Hematopoietic multipotent progenitor cell treated with erythropoietin and hydrocortisone succinate and interleukin-3 and kit ligand, for 4 days (in vitro differentiated cells): ENCODE data around the gene CTSA.
"Not testable (repeated sequence)": the region's sequence is repeated elsewhere in the genome, so short reads cannot be mapped to it uniquely, and the experiment has no call there.

ENCODE experiments used
- DNase-seq: peaks from one replicate; pipeline ENCODE4 v3.0.0-alpha.2; 2015

Gene CTSA

DNA sequence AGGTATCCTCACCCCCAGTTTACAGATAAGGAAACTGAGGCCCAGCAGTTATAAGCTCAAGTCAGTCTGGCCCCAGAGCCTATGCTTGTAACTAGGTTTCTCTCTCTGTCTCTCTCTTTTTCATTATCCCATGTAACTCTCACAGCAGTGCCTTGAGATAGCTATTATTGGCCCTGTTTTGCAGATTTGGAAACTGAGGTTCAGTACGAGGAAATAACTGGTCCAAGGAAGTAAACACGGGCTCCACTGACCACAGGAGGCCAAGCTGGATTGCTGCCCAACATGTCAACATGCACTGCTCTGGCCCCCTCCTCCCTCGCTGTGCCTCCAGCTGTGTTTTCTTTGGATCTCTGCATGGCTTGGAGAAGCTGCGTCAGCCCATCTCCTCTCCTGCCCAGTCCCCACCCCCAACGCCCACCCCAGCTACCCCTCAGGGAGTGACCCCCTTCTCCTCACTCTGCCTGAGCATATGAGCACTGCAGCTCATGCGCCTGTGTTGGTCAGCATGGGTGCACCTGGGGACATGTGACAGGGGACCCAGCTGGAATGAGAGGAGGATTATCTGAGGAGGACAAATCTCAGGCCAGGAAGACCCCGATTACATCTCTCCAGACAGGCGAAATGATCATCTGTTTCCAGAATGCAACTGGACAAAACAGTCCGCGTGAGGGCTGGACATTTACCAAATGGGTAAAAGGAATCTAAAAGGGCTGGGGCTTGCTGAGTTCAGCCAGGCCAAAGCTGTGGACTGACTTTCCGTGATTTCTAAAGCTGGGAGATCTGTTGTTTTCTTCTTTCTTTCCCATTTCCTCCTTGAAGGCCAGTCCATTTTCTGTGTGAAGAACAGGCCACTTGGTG lies 28.6 kb downstream of the CTSA start:
- no peak for DNase-seq

- DNase-seq = no peak
Measured at GRCh38 chr20:45920462-45921336, 29.6 kb downstream of the CTSA start.

DNA sequence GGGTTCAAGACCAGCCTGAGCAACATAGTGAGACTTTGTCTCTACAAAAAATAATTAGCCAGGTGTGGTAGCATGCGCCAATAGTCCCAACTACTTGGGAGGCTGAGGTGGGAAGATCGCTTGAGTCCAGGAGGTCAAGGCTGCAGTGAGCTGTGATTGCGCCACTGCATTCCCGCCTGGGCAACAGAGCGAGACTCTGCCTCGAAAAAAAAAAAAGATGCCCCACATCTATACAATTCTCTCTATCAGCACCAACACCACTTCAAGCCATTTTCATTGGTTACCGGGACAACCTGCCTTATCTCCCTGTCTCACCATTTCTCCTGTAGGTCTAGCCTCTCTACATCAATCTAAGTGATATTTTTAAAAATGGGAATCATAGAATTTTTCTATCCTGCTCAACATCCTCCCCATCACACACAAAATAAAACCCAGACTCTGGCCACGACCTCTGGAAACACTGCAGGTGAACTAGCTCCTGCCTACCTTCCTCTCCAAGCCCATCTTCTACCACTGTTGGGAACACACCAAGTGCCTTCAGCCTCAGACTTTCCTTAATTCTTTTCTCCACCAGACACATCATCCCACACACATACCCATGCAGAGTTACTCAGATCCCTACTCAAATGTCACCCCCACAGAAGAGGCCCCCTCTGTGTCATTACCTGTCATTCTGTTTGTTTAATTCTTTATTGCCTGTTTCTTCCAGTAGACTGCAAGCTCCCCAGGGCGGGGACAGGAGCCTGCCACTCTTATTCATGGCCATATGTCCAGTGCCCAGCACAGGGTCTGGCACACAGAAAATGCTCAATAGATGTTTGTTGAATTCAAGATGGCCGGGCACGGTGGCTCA lies 30.4 kb downstream of the CTSA start:
- no peak for DNase-seq

- DNase-seq = no peak
Measured at GRCh38 chr20:45924391-45925261, 33.5 kb downstream of the CTSA start.

DNA sequence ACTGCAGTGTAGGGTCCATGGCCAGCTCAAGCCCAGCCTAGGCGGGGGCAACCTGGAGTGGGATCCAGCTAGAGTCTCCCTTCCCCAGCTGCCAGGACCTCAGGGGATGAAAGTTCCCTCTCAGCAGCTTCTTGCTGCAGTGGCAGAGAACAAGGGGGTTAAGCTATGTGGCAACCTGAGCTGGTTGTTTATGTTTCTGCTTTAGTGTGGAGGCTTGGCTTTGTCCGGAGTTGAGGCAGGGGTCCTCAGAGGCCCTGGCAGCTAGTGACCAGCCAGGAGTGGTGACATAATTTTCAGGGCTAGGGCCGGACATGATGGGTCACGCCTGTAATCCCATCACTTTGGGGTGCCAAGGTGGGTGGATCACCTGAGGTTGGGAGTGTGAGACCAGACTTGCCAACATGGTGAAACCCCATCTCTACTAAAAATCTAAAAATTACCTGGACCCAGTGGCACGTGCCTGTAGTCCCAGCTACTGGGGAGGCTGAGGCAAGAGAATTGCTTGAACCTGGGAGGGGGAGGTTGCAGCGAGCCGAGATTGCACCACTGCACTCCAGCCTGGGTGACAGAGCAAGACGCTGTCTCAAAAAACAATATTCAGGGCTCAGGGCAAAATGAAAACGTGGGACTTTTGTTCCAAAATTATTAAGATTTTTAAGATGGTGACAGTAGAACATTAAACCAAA lies 34.8 kb downstream of the CTSA start:
- no peak for DNase-seq

DNA sequence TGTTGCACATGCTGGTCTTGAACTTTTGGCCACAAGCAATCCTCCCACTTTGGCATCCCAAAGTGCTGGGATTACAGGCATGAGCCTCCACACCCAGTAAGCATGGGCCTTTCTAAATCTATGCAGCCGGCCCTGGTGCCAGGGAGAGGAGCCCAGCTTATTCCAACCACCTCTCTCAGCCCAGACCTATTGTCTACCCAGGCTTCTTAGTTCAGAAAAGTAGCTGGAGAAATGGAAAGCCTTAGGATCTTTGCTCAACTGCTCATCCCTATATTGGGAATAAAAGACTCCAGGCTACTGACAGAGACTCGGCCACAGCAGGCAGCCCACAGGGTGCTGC lies 35.6 kb downstream of the CTSA start:
- DNase-seq = no peak

DNA sequence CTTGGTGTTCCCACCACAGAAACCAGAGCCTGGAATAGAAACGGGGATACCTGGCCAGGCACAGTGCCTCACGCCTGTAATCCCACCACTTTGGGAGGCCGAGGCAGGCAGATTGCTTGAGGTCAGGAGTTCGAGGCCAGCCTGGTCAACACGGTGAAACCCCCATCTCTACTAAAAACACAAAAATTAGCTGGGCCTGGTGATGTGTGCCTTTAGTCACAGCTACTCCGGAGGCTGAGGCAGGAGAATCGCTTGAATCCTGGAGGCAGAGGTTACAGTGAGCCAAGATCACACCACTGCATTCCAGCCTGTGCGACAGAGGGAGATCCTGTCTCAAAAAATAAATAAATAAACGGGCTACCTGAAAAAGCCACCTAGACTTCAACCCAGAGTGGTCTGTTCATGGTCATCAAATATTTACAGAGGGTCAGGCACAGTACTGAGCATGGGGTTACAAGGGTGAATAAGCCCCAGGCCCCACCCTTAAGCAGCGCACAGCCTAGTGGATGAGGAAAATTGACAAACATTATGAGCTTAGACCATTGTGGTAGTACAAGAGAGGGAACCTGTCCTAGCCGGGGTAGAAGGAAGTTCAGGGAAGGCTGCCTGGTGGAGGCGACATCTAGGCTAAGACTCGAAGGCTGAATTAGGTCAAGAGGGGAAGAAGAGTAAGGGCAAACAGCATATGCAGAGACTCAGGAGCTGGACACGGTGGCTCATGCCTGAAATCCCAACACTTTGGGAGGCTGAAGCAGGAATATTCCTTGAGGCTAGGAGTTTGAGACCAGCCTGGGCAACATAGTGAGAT lies 36.1 kb downstream of the CTSA start:
- DNase-seq = no peak

GRCh38 chr20:45931680-45932079 lies 40.5 kb downstream of the CTSA start:
- DNase-seq = not testable (repeated sequence)

DNA sequence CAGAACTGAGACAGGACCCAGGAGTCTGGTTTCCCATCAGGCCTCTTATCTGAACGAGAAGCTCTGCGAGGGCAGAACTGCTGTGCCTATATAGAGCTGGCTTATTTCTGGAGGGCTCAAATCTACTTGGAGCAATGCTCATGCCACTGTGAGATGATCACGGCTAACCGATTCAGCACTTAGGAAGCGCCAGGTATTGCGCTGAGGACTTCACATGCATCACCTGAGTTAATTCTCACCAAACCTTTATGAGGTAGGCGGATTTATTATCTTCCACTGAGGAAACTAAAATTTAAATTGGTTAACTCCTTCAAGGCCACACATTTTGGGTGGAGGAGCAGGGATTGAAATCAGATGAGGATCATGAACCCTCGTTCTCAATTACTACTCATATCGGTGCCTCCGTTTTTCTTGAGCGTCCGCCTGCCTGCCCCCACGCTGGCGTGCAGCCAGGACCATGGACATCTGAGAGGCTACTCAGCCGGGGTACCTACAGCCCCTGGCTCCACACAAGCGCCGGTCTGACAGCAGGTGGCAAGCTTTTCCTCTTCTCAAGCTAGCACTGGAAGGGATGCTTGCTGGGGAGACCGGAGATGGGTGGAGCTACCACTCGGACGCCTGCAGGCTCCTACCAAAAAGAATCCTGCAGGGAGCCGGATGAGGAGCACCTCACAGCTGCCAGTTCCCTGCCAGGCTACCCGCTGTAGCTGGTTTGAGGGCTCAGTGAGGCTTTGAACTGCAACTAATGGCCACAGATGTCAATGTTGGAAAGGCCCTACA lies 42.3 kb downstream of the CTSA start:
- DNase-seq = peak; percentile 85

DNA sequence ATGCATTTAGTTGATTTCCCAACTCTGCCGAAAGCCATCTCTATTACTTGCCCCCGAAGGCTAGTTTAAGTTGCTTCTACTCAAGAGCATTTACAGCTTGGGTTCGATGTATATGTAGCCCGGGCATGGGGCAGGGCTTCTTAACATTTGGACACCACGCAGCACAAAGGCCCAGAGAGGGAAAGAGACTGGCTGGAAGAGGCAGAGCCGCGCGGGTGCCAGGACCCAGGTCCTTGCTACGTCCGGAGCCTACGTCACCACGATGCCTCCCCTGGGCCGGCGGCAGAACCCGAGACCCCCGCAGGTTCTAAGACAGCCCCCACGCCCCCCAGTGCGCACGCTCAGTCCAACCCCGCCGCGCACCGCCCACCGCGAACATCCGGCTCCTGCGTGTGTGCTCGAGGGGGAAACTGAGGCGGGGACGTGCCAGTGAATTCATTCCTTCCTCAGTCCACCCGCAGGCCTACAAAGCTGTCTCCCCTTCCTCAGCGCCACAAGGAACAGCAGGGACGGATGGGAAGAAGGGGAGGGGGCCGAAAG lies 43.0 kb downstream of the CTSA start:
- peak; percentile 69 for DNase-seq

DNA sequence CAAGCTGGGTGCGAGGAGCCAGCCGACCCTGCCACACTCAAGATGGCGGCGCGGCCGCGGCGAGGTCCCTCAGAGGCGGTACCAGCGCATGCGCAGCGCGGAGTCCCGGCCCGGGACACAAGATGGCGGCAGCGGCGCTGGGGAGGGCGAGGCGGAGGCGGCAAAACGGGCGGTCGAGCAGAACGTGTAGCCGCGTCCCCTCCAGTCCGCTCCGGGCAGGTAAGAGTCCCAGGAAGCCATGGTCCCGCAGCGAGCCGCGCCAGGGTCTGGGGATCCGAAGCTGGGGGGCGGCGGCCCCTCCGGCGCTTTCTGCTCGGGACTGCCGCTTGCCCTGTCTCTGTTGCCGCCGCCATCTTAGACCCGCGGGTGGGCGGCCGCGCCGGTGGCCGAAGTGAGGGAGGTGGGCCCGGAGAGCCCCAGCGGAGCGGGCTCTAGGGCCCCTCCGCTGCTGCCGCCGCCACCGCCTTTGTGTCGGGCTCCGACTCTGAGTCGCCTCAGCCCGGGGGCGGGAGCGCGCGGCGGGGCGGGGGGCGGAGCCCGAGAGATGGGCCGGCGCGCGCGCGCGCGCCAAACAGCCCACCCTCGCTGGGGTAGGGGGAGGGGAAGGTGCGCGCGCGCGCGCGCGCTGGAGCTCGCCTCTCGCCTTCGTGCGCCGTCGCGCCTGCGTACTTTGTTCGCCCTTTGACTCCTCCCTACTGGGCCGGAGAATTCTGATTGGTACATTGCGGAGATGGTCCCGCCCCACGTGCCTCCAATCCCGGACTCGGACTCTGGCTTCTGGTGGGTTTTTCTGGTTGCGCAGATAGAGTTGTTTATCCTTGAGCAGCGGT lies 43.7 kb downstream of the CTSA start, which contains the start of gene PCIF1:
Gene PCIF1 (plus strand): TSS at position 98 of the 830 bp plus-strand sequence. CDS start 4,317 bp downstream, outside the sequence.
- DNase-seq = peak; percentile 99

DNA sequence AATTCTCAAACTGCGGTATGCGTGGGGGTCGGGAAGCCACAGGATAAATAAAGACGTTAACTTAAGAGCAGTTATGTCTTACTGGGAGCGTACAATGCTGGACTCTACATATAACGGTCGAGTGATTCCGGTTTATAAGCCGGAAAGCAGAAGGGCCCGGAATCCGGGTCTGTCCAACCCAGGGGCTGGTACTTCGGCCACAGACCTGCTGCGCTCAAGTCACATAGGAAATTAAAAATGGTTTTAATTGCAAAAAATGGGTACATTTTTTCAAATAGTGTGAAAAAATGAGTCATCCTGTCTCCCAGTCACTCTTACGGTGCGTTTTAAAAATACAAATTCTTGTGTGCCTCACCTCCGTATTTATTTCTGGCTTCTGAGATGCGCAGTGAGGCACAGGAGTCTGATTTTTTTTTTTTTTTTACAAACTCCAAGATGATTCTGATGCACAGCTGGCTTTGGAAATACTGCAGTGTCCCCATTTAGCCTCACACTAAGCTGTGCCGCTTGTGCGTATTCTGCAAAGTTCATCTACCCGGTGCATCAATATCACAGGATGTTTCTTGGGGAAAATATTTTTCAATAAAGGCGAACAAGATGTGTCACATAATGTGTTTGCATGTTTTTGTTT lies 44.4 kb downstream of the CTSA start:
- DNase-seq = no peak

GRCh38 chr20:45937765-45938164 lies 46.6 kb downstream of the CTSA start:
- peak; percentile 62 for DNase-seq

GRCh38 chr20:45938727-45939438 lies 47.7 kb downstream of the CTSA start:
- DNase-seq = no peak

DNA sequence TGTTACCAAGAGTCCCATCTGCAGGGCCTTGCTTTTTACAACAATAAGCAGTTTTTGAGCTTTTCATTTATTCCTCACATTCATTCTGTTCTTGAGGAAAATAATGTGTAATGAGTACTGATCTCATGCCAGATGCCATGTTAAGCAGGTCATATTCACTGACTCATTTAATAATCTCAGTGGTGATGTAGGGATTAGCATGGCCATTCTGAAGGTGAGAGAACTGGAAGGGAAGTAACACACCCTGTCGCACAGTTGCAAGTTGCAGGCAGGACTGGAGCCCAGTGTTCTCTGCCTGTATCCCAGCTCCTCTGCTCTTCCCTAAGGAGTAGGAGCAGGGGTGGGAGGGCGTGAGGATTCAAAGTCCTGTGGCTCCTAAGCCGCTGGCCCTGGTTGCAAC lies 48.9 kb downstream of the CTSA start:
- no peak for DNase-seq

GRCh38 chr20:45940469-45940868 lies 49.3 kb downstream of the CTSA start:
- DNase-seq = no peak

GRCh38 chr20:45943613-45944012 lies 52.5 kb downstream of the CTSA start:
- DNase-seq = no peak
